HK-2 (cell line): Measurements from ENCODE around the gene ADAMTS2.

Experiments
- DNase-seq: peaks from one replicate; pipeline ENCODE4 v3.0.0-alpha.2; 2018; ENCODE audit not compliant: unreplicated experiment

ADAMTS2 gene

GRCh38 chr5:179194941-179195381 is 150.3 kb downstream of the ADAMTS2 start:
- no peak for DNase-seq

GRCh38 chr5:179194201-179194910 is 150.9 kb downstream of the ADAMTS2 start:
- no peak for DNase-seq

DNA sequence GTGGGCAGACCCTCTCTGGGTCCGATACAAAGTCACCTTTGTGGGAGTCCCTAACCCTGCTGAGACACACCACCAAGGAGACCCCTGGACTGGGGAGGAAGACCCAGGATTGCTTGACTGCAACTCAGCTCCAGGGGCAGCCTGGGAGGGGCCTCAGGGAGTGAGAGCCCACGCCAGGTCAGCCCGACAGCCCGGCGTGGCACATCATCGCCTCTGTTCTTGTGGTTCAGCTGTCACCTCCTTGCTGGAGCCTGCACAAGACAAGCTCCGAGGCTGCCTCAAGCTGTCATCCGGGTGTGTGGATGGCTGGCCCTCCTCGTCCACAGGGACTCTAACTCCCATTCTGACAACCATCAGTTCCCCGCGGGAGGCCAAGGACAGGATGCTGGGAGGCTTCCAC is 151.5 kb downstream of the ADAMTS2 start:
- DNase-seq: no peak

DNA sequence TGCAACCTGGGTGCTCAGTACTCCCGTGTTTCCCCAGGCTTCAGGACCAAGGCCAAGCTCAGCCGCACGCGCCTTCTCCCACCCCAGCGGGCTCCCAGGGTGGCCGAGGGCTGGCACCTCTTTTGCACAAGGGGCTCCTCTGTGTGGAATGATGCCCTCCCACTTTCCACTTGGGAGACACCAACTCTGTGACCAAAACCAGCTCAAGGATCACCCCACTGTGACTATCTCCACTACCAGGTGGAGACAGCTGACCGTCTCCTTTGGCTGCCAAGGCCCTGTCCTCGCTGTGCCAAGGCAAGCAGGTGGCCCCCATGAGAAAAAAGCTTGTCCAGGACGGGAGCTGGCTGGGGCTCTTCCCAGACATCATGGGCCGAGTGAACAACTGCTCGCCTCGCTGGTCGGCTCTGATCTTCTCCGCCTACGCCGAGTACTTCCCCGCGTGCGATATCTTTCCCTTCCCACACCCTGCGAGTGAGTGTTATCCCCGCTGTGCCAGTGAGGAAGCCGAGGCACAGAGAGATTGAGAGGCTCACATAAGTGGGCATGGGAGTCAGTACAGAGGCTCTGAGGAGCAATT is 152.3 kb downstream of the ADAMTS2 start:
- DNase-seq: no peak

DNA sequence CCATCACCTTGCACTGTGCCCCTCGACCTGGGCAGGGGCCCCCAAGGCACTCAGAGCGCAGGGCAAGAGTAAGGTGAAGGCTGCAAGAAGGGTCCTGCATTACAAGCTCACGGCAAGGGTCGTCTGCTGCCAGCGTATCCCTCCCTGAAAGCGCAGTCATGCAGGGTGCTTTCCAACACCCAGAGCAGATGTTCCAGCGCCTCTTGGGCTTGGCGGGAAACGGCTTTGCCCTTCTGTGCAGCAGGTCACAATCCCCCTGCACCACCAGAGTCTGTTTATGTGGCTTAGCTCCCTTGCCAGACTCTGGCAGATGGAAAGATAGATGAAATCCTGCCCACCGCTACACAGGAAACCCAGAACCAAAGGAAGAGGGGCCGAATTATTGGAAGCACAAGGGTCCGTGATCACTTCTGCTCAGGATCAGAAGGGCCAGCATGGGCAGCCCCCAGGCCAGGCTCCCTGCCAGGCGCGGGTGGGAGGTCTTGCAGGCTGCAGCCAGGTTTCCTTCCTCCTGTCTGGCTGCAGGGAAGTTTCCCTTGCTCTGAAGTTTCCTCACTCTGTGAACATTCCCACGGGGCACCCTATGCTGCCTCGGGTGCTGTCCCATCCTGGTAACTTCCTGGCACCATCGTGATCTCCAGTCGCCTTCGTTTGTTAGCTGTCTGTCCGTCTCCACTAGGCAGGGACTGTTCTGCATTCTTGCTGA is 152.9 kb downstream of the ADAMTS2 start:
- no peak for DNase-seq

DNA sequence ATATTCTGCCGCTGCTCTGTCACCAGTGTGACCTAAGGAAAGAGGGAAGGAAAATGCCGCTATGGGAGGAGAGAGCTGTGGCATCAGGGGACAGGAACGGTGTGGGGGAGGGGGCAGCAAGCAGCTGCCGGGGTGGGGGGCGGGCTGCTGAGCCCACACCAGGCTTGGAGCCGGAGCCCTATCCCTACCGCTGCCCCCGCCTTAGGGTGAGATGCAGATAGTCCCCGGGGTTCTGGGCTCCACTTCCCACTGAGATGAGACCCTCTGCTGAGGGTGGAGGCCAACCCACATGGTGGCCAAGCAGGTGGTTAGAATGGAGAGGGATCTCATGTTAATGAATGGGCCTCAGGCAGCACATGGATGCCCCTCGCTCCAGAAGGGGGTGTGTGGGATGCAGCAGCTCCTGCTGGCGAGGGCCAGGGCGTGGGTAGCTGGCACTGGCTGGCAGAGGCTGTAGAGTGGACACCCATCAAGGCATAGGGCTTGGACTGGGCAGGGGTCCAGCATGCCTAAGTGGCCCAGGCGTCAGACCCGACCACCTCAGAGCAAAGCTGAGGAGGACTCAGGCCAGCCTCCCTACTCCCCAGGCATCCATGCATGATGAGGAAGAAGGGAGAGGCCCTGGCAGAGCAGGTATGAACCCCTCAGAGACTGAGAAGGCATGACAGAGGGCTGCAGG is 153.6 kb downstream of the ADAMTS2 start:
- no peak for DNase-seq

DNA sequence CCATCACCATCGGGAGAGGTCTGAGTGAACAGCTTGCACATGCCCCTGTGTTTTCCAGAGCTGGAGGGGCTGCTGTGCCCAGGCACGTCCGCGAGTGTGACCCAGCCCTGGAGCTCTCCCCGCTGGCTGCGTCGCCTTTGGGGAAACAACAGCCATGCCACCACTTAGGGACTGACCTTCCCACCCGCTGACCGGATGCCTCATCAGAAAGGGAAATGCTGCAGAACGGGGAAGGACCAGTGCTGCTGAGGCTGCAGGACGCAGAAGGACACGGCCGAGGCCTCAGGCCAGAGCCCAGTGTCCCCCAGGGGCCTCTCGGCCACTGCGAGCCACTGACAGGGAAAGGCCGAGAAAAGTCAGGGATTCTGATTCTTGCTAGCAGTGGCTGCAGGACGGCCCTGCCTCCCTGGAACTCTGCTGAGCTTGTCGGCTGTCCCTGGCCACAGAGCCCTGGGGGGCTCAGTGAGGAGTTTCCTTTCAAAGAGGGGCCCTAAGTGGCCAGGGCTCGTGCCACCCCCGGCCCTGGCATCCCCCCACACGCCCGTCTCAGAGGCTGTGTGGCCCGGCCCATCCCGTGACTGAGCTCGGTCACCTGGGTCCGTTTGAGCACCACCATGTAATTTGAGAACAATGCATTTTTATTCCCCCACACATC is 154.3 kb downstream of the ADAMTS2 start:
- no peak for DNase-seq

GRCh38 chr5:179188636-179189035 is 156.6 kb downstream of the ADAMTS2 start:
- DNase-seq: no peak

DNA sequence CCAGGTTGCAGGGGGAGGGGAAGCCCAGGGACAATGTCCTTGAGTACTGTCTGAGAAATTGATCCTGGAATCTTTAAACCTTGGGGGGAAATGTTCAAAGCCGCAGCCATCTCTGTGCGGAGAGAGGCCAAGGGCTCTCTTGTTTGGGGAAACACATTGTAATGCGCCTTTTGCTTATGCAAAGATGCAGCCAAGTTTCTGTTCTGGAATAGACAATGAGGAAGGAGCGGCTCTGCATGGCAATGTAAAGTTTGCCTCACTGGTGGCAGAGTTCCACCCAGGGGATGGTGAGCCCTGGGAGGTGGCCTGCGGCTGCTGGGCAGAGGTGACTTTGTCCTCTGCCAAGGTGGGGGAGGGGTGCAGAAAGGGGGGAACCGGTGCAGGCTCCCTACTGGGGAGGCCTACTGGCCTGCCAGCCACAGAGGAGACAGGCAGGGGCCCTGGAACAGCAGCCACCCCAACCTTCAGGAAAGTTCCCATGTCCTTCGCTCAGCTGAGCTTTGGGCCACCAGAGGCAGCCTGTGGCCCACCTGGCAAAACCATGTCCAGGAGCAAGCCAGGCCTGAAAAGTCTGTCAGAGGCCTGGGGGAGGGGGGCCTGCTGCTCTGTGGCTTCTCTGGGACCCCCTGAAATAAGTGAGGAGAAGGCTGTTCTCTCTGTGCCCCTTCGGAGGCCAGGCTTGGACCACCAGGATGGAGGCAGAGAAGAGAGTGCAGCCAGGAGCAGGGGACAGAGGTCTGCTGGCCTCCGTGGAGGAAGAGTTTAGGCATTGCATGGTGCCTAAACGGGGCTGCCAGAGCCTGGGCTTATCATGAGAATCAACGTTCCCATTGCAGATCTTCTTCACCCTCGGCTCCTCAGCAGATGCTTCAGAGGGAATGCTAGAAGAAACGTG is 157.3 kb downstream of the ADAMTS2 start:
- DNase-seq: no peak

- DNase-seq: no peak
Measured at GRCh38 chr5:179187229-179187678, 158.0 kb downstream of the ADAMTS2 start.

DNA sequence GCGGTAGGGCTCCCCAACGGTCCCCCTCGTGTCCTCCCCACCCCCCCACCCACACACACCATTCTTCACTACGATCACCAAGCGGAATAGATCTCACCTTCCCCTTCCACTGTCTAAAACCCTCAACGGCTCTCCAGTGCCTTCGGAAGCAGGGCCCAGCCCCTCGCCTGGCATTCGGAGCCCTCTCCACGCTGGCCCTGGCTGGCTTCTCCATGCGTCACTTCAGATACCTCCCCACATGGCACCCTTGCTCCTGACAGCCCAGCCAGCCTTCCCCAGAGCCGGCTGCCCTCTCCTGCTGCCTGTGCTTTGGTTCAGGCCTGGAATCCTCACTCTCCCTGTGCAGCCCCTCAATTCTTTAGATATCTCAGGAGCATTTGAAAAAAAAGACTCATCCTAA is 158.5 kb downstream of the ADAMTS2 start:
- no peak for DNase-seq

DNA sequence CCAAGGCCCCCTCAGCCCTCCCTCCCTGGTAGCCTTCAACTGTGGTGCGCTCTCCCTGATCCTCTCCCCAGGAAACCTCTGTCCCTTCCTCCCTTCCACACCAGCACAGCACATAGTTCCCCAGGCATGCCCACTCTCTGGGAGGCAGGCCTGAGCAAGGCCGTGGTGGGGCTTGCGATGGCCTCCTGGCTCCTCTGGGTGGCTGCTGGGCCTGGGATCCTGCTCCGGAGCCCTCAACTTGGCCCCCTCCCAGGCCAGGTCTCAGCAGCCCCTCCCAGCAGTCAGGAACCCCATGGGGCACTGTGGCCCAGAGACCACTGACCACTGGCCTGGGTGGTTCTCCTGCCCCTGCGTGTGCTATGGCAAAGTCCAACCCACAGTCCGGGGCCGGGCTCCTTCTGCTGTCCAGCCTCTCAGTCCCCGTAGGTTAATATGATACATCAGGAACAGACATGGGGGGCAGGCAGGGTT is 159.3 kb downstream of the ADAMTS2 start:
- DNase-seq: no peak

GRCh38 chr5:179185256-179185940 is 159.9 kb downstream of the ADAMTS2 start:
- no peak for DNase-seq

DNA sequence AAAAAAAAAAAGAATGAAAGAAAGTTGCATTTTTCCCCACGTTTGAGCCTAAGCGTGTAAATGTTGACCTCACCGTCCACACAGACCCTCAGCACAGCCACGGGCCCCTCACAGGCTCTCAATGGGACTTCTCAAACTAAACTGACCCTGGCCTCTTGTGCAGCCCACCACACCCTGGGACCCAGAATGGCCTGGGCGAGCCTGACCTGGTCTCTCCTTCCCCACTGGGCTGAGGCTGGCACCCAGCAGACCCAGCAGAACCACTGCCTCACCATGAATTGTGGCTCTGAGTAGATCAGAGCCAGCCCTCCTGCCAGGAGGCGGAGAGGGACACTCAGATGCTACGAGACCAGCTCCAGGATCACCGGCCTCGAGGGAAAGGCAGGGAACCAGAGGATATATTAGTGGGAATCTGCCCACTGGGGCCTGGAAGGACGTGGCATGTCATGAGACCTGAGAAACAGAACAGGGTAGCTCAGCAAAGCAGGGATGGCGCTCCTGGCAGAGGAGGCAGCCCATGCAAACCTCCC is 160.7 kb downstream of the ADAMTS2 start:
- no peak for DNase-seq

DNA sequence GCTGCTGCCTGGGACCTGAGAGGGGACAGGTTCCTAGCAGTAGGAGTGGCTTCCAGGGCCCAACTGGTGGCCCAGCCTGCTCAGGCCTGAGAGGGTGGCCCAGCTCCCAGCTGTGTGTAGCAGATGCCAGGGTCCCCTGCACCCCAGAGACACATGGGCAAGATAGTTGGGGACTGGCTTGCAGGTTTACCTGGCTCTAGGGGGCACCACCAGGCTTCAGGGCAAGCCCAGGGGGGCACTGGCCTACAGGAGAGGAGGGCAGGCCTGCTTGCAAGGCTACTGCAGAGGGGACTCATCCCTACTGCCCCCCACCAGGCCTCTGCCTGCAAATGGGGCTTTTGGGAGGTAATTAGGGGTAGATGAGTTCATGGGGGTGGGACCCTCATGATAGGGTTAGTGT is 161.8 kb downstream of the ADAMTS2 start:
- no peak for DNase-seq

- DNase-seq: no peak
Measured at GRCh38 chr5:179182601-179183000, 162.7 kb downstream of the ADAMTS2 start.

DNA sequence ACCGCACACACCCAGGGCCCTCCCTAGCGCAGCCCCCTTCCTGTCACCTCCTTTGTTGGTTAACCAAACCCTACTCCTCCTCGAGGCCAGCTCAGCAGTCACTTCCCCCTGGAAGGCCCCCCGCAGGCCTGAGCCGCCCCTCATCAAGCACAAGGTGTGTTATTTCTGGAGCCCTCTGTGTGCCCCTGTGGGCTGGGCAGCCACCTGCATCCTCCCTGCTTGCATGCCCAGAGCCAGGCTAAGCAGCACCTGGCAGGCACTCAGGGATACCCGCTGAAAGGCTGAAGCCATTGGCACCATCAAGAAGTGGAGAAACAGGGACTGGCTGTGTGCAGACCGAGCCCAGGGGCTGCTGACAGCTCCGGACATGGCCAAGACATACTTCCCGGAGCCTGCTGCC is 163.3 kb downstream of the ADAMTS2 start:
- DNase-seq: no peak

DNA sequence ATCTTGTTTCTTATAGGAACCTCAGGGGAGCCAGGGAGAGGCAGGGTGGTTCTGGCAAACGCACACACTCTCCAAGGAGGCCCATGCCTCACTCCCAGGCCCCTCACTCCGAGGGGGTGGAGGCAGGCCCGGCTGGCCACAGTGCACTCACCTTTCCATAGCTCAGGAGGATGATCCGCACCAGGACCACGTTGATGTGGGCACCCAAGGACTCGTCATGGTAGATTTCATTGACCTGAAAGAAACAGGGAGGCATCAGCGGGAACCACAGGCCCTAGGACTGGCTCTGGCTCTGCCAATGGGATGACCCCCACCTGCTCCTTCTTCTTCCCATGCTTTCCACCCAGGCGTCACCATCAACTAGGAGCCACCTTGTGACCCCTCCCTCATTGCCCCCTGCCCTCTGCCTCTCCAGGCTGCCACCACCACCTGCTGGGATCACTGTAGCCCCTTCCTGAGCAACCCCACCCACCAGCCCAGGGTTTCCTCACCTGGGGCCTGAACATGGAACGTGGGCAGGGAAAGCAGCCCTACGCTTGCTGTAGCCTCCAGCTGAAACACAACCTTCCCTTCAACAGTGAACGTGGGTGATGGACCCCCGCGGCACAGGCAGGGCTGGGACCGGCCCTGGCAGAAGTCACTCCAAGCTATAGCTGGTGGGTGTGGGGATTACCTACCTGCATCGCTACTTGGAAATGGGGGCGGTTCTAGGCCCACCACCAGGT is 164.2 kb downstream of the ADAMTS2 start:
- no peak for DNase-seq

- DNase-seq: no peak
Measured at GRCh38 chr5:179180061-179180610, 165.1 kb downstream of the ADAMTS2 start.
